ENCODE measurements around the gene NOS3.

Gene NOS3

DNA sequence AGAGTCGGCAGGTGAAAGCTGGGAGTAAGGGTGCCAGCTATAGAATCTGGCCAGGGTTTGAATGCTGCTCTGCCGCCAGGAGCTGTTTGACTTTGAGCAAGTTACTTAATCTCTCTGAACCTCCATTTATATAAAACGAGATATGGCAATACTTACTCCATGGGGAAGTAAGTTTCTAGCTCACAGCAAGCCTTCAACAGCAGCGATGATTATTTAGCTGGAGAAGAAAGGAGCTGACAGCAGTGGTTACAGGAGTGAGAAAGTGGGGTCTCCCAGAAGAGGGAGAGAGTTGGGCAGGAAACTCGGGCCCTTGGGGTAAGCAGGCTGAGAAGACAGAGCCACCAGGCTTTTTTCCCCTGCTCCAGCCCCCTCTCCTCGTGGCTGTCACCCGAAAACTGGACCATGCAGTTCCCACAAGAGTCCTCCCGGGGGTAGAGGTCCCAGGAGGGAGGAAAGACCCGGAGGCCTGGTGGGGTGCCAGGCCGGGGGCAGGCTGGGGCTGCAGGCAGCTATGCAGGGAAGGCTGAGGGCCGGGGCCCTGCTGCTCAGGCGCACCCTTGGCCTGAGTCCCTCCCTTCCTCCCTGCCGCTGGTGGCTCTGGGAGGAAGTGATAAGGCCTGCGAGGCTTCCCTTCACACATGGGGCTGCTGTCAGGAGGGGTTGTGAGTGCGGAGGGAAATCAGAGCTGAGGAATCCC is 3.5 kb downstream of the NOS3 start:
- no peak overlapping the region for H3K4me3 ChIP-seq (ENCODE audit: low read depth, low read length)

GRCh38 chr7:150994838-150995510 is 4.2 kb downstream of the NOS3 start:
- TF ChIP-seq CTCF (IDR thresholded peaks at IDR 0.05; ENCODE audit: low read depth, low read length, missing control alignments) = no peak
- no peak overlapping the region for H3K4me3 ChIP-seq (ENCODE audit: low read depth, low read length)
- DNase-seq (ENCODE audit: low read depth) = no peak
- in situ Hi-C loops (cut with HindIII; ENCODE audit: low sequenced_read_pairs) = no loop called here

More for the DNA sequence above, 3.5 kb downstream of the NOS3 start:
- no peak for DNase-seq (ENCODE audit: low read depth)
- no peak for TF ChIP-seq CTCF (IDR thresholded peaks at IDR 0.05; ENCODE audit: low read depth, low read length, missing control alignments)
- in situ Hi-C loops (cut with HindIII; ENCODE audit: low sequenced_read_pairs) = no loop called here

GRCh38 chr7:150996376-150997074 is 5.7 kb downstream of the NOS3 start:
- no peak overlapping the region for H3K4me3 ChIP-seq (ENCODE audit: low read depth, low read length)
- in situ Hi-C loops (cut with HindIII; ENCODE audit: low sequenced_read_pairs) = no loop called here
- no peak for DNase-seq (ENCODE audit: low read depth)
- TF ChIP-seq CTCF (IDR thresholded peaks at IDR 0.05; ENCODE audit: low read depth, low read length, missing control alignments) = no peak

GRCh38 chr7:150997075-150997511 is 6.3 kb downstream of the NOS3 start:
- no peak for TF ChIP-seq CTCF (IDR thresholded peaks at IDR 0.05; ENCODE audit: low read depth, low read length, missing control alignments)
- DNase-seq (ENCODE audit: low read depth) = no peak
- H3K4me3 ChIP-seq (ENCODE audit: low read depth, low read length) = no peak overlapping the region
- in situ Hi-C loops (cut with HindIII; ENCODE audit: low sequenced_read_pairs) = no loop called here

DNA sequence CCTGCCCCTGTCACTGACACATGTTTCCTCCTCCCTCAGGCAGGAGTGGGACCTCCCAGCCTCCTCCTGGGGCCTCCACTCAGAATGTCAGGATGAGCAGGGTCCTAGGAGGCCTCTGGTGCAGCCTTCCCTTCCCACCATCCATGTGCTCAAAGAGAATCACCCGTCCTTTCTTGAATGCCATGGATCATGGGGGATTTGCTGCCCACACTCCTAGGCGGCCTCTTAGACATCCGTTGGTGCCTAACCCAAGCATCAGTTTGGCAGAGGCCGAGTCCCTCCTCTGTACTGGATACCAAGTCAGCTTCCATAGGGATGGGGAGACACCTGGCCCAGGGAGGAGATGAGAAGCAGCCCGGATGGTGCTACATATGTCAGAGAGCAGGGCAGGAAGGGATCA is 7.0 kb downstream of the NOS3 start:
- H3K4me3 ChIP-seq (ENCODE audit: low read depth, low read length) = no peak overlapping the region
- in situ Hi-C loops (cut with HindIII; ENCODE audit: low sequenced_read_pairs) = no loop called here
- no peak for DNase-seq (ENCODE audit: low read depth)
- no peak for TF ChIP-seq CTCF (IDR thresholded peaks at IDR 0.05; ENCODE audit: low read depth, low read length, missing control alignments)

- no peak overlapping the region for H3K4me3 ChIP-seq (ENCODE audit: low read depth, low read length)
- DNase-seq (ENCODE audit: low read depth) = no peak
- no peak for TF ChIP-seq CTCF (IDR thresholded peaks at IDR 0.05; ENCODE audit: low read depth, low read length, missing control alignments)
- in situ Hi-C loops (cut with HindIII; ENCODE audit: low sequenced_read_pairs) = no loop called here
Measured at GRCh38 chr7:150998341-150998740, 7.5 kb downstream of the NOS3 start.
